ENCODE results near the gene EBF4.

EBF4 gene

DNA sequence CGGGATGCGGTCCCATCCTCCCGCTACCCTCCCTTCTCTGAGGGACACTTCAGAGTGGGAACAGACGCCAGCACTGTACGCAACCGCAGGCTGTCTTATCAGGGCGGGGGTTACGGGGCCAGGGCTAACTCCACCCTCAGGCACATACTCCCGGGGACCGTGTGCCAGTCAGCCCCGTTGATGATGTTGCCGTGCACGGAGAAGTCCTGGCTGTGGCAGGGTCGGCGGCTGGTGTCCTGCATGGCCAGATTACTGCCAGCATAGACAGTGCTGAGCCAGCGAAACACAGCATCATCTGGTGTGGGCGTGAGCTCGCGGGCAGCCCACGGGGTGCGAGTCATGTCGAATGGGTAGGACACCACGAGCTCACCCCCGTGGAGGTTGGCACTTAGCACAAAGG is 102.9 kb downstream of the EBF4 start:
- no peak for DNase-seq (ENCODE audit: low read depth)
- TF ChIP-seq, protein P1, sequence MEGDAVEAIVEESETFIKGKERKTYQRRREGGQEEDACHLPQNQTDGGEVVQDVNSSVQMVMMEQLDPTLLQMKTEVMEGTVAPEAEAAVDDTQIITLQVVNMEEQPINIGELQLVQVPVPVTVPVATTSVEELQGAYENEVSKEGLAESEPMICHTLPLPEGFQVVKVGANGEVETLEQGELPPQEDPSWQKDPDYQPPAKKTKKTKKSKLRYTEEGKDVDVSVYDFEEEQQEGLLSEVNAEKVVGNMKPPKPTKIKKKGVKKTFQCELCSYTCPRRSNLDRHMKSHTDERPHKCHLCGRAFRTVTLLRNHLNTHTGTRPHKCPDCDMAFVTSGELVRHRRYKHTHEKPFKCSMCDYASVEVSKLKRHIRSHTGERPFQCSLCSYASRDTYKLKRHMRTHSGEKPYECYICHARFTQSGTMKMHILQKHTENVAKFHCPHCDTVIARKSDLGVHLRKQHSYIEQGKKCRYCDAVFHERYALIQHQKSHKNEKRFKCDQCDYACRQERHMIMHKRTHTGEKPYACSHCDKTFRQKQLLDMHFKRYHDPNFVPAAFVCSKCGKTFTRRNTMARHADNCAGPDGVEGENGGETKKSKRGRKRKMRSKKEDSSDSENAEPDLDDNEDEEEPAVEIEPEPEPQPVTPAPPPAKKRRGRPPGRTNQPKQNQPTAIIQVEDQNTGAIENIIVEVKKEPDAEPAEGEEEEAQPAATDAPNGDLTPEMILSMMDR (IDR thresholded peaks at IDR 0.05; ENCODE audit: insufficient read depth, low read depth, low read length, missing control alignments): no peak
- no peak overlapping the region for H3K4me3 ChIP-seq (ENCODE audit: low read depth, low read length)

DNA sequence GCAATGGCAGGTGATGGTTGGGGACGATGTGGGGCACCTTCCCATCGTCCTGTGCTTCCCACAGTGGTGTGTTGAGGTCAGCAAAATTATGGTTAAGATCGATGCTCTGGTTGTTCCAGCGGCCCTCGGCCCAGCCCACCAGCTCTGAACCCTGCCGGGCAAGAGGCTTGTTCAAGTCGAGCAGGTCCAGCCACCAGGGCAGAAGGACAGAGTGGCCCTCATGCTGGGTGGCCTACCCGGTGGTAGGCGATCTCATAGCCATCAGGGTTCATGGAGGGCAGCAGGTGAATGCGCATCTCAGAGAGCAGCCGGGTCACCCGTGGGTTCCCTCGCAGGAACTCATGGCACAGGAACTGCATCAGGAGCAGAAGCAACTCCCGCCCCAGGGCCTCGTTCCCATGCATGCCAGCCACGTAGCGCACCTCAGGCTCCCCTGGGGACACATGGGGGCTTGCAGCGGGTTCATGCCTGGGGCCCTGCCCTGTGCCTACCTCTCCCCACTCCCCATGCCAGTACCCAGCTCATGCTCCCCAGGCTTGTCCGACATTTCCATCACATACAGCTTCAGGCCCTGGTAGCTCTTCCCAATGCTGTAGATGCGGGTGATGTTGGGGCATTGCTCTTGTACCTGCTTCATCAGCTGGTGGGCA is 103.6 kb downstream of the EBF4 start:
- TF ChIP-seq, protein P1 (IDR thresholded peaks at IDR 0.05; ENCODE audit: insufficient read depth, low read depth, low read length, missing control alignments): no peak
- no peak overlapping the region for H3K4me3 ChIP-seq (ENCODE audit: low read depth, low read length)
- no peak for DNase-seq (ENCODE audit: low read depth)

DNA sequence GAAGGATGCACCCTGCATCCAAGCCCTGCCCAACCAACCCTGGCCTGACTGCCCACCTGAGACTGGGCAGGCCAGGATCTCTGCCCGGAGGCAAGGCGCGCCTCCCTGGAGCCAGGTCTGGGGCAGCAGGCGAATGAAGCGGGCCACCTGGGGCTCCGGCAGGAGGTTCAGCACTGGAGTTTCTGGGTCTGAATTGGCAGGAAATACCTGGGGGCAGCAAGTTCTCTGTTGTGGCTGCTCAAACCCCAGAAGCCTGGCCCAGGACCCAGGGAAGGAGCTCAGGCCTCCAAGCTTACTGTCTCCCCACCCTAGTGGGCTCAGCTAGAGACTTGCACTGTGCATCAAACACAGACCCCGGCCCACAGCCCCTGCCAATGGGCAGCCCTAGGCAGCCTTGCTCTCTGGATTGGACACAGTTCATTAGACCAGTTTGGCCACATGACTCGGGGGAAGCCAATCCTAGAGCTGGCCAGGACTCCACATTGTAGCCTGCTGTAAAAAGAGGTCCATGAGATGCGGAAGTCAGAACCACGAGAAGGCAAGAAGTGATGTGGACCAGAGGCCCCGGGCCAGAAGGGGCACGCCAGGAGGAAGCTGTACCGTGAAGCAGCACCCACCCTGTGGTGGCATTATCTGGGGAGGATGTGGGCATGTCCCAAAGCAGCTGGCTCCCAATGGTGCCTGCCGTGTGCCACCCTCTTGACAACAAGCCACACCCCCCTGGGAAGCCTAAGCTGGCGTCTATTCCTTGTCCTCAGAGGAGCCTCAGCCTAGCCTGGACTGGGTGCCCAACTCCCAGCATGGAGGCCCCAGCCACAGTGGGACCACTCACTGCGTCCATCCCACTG is 104.8 kb downstream of the EBF4 start:
- no peak overlapping the region for H3K4me3 ChIP-seq (ENCODE audit: low read depth, low read length)
- TF ChIP-seq, protein P1 (IDR thresholded peaks at IDR 0.05; ENCODE audit: insufficient read depth, low read depth, low read length, missing control alignments): no peak
- no peak for DNase-seq (ENCODE audit: low read depth)

DNA sequence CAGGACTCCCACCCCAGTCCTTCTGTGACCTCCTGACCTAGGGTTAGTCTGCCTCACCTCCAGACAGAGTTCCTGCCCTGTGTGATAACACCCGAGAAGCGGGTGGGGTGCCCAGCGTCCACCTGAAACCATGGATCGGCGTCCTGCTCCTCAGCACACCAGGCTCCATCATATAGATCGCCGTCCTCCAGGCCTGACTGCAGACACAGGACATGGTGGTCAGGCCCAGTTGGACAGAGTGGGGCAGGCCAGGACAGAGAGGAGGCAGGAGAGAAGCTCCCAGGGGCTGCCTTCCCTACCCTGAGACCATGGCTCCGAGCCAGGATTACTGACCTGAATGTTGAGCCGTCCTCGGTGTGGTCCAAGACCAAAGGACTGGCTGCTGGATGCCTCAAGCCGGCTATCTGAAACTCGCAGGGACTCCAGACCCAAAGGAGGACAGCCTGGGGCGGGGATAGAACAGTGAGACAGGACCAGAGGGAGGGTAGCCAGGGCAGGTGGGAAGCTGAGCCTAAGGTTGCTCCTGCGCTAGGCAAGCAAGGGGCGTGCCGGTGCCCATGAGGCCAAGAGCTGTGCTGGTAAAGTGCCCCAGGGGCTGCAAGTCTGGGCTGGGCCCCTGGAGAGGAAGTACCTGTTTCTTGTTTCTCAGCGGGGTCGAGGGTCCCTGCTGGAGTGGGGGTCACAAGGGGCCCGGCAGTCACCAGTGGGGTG is 105.7 kb downstream of the EBF4 start:
- TF ChIP-seq, protein P1 (IDR thresholded peaks at IDR 0.05; ENCODE audit: insufficient read depth, low read depth, low read length, missing control alignments): no peak
- H3K4me3 ChIP-seq (ENCODE audit: low read depth, low read length): no peak overlapping the region
- no peak for DNase-seq (ENCODE audit: low read depth)

DNA sequence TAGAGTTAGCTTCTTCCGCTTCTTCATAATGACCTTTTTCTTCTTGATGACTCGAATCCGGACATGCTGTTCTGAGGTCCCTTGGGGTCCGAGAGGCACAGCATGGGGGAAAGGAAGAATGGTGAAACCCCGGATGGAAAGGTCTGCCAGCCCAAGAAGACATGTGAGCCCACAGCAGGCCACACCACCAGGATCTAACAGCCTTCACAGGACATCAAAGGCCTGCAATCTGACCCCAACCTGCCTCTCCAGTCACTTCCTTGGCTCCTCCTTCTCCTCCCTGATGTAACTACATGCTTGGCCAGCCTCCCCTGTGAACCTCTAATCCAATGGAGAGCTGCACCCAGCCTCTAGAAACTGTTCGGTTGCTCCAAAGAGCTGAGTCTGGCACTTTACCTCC is 106.2 kb downstream of the EBF4 start:
- no peak for DNase-seq (ENCODE audit: low read depth)
- H3K4me3 ChIP-seq (ENCODE audit: low read depth, low read length): no peak overlapping the region
- TF ChIP-seq, protein P1 (IDR thresholded peaks at IDR 0.05; ENCODE audit: insufficient read depth, low read depth, low read length, missing control alignments): no peak

DNA sequence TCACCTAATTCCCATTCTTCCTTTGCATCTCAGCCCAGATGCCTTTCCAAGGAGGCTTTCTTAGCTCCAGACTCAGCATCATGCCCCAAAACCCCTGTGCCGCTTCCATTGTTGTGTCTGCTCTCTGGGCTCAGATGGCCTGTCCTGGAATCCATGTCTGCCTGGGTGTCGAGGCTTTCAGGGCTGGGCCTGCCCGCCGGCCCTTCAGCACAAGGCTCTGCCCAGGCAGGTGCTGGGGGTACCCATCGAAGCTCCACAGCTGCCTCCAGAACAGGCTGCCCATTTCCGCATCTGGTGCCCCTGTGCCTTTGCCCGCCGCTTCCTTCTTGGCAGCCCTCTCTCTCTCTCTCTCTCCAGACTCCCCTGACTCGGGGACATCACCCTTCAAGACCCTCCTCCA is 106.7 kb downstream of the EBF4 start:
- DNase-seq (ENCODE audit: low read depth): no peak
- no peak overlapping the region for H3K4me3 ChIP-seq (ENCODE audit: low read depth, low read length)
- TF ChIP-seq, protein P1 (IDR thresholded peaks at IDR 0.05; ENCODE audit: insufficient read depth, low read depth, low read length, missing control alignments): no peak

Data from GM12865 (cell line).